Astrocyte of the cerebellum (primary cell): Measurements from ENCODE around the gene RFX1.

Source experiments
- DNase-seq: peaks from one replicate; pipeline ENCODE4 v3.0.0-alpha.2; 2011; ENCODE audit warnings: low read depth
- H3K4me3 ChIP-seq: 2 replicates; pipeline ENCODE4 v1.5.1; 2011; ENCODE audit warnings: mild to moderate bottlenecking, low read depth, low read length, moderate library complexity
- CTCF ChIP-seq: IDR thresholded peaks from 2 replicates; pipeline ENCODE4 v1.5.1; 2012; ENCODE audit warnings: low read length, low read depth, moderate library complexity, mild to moderate bottlenecking; ENCODE audit errors: missing control alignments
- in situ Hi-C: cut with HindIII; loops from 2 replicates; pipeline ENCODE4 v1.10.0; 2017; ENCODE audit warnings: low sequenced_read_pairs

The RFX1 gene

GRCh38 chr19:14006085-14006765 is at the start of gene RFX1:
Gene RFX1, minus strand, starts transcription at chr19:14006320. Its CDS starts 12,477 bp downstream, at chr19:13993843.
- in situ Hi-C loops, result no loop called here
- DNase-seq, result peak; percentile 100
- TF ChIP-seq CTCF, result no peak
- H3K4me3 ChIP-seq, result peak within 1 kb of the TSS; percentile 64

DNA sequence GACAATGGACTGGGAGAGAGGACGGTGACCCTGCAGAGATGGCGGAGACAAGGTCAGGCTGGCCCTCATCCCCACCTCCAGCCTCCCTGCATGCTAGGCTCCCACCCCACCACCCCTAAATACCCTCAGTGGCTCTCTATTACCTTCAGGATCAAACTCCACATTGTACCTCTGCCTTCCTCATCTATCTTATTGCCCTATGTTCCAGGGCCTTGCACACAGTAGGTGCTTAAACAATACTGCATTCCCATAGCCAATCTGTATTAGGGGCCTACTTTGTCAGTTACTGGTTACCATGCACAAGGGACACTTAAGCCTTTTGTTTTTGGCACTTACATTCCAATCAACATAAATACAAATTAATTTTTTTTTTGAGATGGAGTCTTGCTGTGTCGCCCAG is 49.3 kb upstream of the RFX1 start:
- TF ChIP-seq CTCF, result no peak
- in situ Hi-C loops, result no loop called here
- H3K4me3 ChIP-seq, result no peak overlapping the region
- DNase-seq, result no peak

DNA sequence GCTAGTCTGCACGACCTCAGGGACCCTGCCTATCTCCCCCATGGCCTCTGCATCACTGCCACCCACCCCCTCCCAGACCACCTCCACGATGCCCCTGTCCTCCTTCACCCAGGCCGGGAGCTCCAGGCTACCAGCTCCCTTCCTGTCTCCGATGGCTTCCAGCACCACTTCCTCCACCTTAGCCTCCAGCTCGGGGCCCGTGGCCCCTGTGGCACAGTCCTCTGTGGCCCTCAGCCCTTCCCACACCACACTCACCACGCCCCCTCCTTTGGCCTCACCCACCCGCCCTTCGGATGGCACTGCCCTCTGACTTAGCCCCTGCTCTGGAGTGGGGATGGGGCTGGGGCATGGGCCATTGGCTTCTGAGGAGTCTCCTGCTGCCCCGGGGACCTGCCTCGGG is 48.6 kb upstream of the RFX1 start:
- in situ Hi-C loops, result no loop called here

GRCh38 chr19:14054099-14054498 is 48.0 kb upstream of the RFX1 start:
- H3K4me3 ChIP-seq, result no peak overlapping the region
- in situ Hi-C loops, result no loop called here
- no peak for TF ChIP-seq CTCF
- DNase-seq, result no peak

More for the DNA sequence above, 48.6 kb upstream of the RFX1 start:
- no peak overlapping the region for H3K4me3 ChIP-seq
- TF ChIP-seq CTCF, result no peak
- no peak for DNase-seq

DNA sequence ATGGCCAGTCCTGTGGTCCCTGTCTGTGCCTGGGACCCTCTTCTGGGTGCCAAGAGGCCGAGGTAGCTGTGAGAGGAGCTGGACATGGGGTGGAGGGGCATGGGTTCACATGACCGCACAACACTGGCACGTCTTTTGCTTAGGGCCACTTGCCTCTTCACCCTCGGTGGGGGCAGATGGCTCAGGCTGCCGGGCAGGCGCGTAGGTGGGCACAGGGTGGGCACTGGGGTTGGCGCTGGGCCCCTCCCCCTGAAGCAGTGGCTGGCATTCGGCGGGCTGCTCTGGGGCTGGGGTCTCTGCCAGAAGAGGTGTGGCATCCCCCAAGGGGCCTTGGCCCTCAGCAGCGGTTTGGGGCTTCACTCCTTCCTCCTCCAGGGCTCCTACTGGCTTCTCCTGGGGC is 47.4 kb upstream of the RFX1 start:
- no peak for TF ChIP-seq CTCF
- in situ Hi-C loops, result no loop called here
- DNase-seq, result no peak
- no peak overlapping the region for H3K4me3 ChIP-seq

DNA sequence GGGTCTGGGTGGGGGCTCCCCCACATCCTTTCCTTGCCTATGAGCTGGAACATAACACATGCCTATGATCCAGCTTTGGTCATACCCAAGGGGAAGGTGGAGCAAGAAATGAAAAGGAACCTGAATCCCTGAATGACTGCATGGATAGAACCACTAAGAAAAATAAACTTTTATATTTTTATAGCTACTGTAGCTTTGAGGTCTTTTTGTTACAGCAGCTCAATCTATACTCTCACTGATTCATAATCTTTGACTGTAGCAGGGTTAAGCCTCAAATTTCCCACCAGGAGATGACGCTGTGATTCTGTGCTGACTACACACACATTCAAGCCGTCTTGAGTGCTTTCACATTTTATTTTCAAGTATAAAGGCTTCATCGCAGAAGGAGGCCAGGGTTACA is 46.9 kb upstream of the RFX1 start:
- no peak for DNase-seq
- TF ChIP-seq CTCF, result no peak
- in situ Hi-C loops, result no loop called here
- H3K4me3 ChIP-seq, result no peak overlapping the region

GRCh38 chr19:14052470-14052869 is 46.4 kb upstream of the RFX1 start:
- H3K4me3 ChIP-seq, result no peak overlapping the region
- TF ChIP-seq CTCF, result no peak
- no peak for DNase-seq
- in situ Hi-C loops, result no loop called here
